HG02798 (cell line): ENCODE measurements around the gene BCAM.
"Not testable (repeated sequence)": the region's sequence is repeated elsewhere in the genome, so short reads cannot be mapped to it uniquely, and the experiment has no call there.

ENCODE experiments used
- ATAC-seq: cut with Tn5 transposase; IDR thresholded peaks from one replicate; pipeline ENCODE4 v1.9.1; 2021; ENCODE audit warnings: mild to moderate bottlenecking; ENCODE audit not compliant: unreplicated experiment, poor library complexity

BCAM gene

DNA sequence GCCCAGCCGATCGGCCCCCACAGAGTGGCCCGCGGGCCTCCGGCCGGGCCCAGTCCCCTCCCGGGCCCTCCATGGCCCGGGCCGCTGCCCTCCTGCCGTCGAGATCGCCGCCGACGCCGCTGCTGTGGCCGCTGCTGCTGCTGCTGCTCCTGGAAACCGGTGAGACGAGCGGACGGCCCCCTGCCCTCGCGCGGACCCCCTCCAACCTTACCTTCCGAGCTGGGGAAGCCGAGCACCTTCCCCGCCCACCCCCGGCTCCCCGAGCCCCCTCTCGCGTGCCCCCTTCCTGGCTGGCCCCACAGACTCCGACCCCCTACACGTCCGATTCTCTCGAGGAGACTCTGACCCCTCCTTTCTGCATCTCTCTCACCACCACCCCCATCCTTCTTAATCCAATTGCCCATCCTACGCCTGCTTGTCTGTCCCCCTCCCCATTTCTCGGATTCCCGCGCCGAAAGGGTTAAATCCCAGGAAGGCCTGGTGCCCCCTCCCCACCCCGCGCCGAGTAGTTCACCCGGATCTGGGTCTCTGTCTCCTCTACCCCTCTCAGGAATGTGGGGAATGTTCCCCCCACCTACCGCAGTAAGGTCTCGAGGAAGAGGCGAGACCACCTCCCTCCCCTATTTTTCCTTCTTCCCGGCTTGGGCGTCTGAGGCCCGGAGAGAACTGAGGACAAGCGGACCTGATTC lies 37.7 kb downstream of the BCAM start:
- no peak for ATAC-seq

DNA sequence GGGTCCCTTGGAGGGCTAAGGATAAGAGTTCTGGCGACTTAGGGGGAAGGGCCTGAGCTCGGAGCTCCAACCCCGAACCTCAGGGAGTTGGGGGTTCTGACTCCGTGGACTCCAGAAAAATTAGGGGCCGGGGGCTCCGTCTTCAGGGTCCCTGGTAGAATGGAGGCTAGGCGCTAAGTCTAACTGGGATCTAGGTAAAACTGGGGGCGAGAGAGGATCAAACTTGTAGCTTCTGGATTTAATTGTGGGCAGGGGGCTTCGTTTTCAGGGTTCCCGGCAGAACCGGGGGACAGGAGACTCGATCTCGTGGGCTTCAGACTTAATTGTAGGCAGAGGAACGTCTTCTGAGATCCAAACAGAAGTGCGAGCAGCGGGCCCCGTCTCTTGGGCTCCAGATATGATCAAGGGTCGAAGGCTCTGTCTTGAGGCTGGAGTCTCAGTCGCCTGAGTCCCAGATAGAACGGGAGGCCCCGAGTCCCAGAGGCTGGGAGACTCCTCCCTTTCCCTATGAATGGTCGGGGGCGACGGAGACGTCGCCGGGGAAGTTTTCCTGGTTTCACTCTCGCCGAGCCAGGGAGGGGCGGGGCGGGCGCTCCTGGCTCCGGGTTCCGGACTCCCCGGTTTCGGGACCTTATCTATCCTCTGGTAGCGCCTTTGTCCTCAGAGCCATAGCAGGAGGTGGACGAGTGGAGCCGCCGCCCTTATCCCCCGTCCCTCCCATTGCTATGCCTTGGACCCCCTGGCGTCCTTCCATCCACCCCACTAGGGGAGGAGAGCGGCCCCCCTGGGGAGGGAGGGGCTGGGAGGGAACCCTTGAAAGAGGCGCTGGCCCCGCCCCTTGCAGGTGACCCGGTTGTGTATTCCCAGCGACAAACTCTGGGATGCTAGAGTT lies 38.5 kb downstream of the BCAM start:
- no peak for ATAC-seq

DNA sequence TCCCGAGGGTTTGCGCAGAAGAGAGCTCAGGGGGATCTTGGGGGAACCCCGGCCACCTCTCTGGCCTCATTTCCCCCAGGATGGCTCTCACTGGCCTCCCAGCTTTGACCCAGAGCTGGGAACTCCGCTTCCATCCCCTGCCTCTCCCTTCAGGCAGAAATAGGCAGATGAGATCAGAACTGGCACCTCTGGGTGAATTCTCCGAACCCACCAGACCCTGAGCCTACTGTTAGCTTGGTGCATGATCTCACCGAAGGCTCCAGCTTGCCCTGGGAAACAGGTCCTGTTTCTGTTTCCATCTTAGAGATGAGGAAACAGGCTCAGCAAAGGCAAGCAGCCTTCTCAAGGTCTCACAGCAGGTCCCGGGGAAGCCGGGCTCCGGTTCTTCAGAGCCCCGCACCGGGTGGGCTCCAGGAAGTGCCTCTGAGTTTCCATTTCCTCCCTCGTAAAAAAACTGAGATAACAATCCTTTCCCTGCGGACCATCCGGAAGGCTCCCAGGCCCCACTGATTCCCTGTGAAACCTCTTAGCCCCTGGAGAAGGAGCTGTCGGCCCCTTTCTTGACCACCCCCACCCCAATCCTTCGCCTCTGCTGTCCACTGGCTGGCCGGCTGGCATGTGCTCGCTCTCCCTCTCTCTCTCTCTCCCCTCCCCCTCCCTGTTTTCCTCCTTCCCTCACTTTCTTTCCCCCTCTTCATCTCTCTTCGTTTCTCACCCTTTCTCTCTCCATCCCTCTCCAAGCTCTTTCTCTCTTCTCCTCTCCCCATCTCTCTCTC lies 39.3 kb downstream of the BCAM start:
- ATAC-seq, result no peak

DNA sequence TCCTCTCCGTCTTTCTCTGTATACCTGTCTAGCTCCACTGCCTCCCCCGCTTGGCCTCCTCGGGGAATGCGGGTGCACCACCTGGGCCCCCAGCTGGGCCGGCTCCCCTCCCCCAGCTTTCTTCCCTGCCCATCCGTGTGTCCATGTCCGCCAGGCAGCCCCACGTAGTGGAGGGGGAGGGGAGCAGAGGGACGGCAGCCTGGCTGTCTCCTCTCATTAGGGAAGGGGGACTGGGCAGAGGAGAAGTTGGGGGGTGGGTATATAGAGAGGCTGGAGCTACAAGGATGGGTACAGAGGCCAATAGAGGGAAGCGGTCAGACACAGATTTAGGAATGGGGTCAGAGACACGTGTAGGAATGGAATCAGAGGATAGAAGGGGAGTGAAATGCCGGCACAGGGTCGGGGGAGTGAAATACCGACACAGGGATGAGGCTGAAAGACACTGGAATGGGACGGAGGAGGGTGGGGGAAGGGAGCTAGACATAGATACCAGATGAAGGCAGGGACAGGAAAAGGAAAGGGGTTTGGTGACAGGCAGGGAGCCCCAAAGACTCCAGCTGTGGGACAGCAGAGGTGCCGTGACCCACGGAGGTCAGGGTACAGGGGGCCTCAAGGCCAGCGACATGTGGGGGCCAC lies 40.0 kb downstream of the BCAM start:
- no peak for ATAC-seq

DNA sequence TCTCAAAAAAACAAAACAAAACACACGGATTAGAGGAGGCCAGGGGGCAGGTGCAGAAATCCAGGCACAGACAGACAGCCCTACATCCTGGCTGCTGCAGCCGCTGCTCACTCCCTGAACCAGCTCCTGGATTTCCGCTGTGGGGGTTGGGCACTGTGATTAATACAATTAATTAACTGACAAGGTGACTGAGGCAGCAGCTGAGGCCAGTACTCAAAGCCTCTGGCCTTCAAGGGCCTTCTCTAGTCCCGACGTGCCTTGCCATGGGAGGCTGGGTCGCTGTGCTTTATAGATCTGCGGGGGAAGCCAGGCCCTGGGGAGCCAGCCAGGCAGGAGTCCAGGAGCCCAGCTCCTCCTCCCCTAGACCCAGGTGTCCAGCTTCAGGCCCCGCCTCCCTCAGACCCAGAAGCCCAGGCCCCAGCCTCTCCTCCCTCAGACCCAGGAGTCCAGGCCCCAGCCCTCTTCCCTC lies 41.8 kb downstream of the BCAM start:
- ATAC-seq, result no peak

DNA sequence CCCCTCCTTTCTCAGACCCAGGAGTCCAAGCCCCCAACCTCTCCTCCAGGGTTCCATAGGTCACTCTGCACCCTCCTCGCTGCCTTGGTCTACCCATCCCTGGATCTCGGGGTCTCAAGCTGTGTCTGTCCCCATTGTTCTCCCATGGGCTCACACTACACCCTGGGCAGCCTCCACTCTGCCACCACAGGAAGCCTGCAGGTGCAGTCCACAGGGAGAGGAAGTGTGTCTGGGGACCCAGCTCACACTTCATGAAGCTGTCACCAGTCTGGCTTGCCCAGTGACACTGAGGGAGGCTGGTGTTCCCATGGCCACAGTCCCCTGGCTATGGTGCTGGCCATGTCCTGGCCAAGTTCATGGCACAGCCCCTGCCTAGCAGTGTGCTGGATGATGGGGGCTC lies 42.5 kb downstream of the BCAM start:
- ATAC-seq, result no peak

DNA sequence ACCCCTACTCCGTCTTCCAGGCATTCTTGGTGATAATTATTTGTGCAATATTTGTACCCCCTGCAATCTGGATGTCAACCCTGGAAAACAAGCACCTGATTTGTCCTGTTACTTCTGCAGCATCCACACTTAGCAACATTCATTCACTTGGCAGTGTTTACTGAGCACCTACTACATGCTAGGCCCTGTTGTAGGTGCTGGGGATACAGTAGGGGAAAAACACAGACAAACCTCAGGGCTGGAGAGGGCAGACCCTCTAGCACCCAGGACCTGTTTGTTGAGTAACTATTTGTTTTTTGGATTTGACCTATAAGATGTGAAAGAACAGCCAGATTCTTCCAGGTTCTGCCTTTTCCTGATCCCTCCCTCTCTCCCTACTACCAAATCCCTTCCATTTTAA lies 46.7 kb downstream of the BCAM start:
- ATAC-seq, result no peak

DNA sequence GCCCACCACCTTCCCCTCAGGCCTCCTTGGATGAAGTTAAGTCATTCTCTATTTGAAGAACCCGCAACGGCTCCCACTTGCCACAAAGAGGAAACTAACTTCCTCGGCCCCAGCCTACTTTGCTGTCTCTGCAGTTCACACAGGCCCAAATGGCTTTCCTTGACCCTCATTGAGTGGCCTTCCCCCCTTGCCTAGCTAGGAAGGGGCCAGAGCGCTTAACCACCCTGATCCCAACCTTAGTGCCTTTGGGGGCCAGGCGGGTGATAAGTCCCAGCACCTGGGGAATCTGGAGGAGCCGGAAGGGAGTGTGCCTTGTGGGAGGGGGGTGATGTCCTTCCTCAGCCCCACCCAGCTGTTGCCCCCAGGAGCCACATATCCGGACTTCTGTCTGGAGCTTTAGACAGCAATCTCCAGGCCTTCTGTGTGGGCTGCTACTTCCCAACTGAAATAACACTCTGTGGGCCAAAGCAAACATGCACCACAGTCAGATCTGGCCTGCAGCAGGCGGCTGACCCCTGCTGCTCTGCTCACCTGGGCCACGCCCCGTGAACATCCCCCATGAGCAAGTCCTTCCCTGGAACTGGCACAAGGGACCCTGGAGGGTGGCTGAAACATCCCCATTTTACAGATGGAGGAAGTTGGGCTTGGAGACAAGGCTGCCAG lies 47.6 kb downstream of the BCAM start:
- no peak for ATAC-seq

DNA sequence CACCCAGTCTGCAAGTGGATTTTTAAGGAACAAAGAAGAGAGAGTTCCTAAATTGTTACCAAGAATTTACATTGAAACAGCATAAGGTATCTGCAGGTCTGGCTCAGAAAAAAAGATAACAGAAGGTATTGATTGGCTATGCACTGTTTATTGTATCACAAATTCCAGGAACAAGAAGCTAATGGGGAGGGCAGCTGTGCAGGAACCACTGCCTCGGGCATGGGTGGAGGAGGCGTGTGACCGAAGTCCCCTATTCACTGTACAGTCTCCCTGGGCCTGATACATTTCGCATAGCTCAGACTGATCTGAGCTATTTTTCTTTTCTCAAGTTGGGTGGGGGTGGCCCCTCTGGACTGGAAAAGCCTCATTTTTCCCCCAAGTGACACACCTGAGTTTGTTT lies 48.9 kb downstream of the BCAM start:
- no peak for ATAC-seq

DNA sequence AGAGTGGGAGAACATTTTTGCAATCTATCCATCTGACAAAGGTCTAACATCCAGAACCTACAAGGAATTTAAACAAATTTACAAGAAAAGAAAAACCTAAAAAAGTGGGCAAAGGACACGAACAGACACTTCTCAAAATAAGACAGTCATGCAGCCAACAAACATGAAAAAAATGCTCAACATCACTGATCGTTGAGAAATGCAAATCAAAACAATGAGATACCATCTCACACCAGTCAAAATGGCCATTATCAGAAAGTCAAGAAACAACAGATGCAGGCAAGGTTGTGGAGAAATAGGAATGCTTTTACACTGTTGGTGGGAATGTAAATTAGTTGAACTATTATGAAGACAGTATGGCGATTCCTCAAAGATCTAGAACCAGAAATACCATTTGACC lies 52.7 kb downstream of the BCAM start:
- not testable (repeated sequence) for ATAC-seq

DNA sequence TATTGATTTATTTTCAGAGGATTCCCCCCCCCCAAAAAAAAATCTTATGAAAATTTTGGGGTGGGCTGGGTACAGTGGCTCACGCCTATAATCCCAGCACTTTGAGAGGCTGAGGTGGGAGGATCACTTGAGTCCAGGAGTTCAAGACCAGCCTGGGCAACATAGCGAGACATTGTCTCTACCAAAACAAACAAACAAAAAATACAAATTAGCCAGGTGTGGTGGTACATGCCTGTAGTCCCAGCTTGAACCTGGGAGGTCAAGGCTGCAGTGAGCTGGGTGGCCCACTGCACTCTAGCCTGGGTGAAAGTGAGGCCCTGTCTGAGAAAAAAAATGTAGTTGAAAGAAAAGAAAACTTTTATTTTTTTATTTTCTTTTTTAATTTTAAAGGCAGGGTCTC lies 55.1 kb downstream of the BCAM start:
- no peak for ATAC-seq

DNA sequence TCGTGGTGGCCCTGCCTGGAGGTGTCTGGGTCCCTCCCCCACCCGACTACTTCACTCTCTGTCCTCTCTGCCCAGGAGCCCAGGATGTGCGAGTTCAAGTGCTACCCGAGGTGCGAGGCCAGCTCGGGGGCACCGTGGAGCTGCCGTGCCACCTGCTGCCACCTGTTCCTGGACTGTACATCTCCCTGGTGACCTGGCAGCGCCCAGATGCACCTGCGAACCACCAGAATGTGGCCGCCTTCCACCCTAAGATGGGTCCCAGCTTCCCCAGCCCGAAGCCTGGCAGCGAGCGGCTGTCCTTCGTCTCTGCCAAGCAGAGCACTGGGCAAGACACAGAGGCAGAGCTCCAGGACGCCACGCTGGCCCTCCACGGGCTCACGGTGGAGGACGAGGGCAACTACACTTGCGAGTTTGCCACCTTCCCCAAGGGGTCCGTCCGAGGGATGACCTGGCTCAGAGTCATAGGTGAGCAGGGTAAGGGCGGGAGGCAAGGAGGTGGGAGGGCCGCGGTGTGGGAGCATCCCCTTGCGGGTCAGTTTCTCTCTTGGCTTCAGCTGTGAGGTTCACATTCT lies 56.4 kb downstream of the BCAM start:
- ATAC-seq, result no peak

DNA sequence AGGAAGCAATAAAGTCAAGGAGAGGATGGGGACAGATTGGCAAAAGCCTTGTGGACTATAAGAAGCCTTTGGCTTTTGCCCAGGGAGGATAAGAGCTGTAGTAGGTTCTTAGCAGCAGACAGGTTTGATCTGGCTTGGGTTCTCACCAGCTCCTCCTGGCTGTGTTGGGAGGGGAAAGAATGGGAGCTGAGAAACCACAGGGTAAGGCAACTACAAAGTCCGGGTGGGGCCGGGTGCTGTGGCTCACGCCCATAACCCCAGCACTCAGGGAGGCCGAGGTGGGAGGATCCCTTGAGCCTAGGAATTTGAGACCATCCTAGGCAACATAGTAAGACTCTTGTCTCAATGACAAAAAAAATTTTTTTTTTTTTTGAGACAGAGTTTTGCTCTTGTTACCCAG lies 57.8 kb downstream of the BCAM start:
- ATAC-seq, result no peak

DNA sequence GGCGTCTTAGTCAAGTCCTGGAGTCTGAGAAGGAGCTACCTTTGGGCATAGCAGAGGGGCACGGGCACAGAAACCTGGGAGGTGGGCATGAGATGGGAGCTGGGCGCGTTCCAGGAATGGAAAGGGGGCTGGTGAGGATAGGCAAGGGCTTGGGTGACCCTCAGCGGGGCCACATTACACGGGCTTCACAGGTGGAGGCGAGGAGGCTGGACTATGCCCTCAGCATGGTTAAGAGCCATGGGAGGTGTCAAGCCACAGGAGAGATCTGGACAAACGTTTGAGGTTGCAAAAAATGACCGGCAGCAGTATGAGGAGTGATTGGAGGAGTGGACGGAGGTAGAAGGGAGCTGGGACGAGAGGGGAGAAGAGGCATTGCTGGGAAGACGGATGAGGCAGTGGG lies 58.7 kb downstream of the BCAM start:
- ATAC-seq, result no peak

DNA sequence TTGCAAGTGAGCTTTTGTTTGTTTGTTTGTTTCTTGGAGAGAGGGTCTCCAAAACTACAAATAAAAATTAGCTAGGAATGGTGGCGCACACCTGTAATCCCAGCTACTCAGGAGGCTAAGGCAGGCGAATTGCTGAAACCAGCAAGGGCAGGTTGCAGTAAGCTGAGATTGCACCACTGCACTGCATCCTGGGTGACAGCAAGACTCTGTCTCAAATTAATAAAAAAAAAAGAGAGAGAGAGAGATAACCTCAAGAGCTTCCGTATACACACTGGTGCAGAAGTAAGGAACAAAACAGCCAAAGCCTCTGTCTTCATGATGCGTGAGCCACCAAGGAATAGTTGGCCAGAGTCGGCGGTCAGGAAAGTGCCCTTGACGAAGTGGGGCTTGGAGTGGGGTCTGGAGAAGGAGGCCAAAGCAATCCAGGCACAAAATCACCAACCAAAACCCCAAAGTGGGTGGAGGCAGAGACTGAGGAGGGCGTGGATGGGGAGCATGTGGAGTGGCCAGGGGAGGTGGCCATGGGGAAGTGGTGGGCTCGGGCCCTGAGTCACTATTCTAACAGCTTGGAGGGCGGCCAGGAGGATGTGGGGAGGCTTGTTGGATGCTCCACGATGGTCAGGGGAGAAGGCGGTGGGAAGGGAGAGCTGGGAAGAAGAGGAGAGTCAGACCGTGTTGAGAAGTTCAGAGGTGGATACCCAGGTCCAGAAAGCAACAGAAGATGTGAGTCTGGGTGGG lies 61.0 kb downstream of the BCAM start:
- ATAC-seq, result no peak
